Body of pancreas (tissue), 4 donors: Measurements from ENCODE around the gene PLXNB1.

Experiments
- POLR2A ChIP-seq, 3 donors: fragments of 450-650 bp; IDR thresholded peaks; one replicate each; pipeline ENCODE4 v1.6.1; 2016; ENCODE audit warnings: antibody characterized with exemption in 3 of 3, mild to moderate bottlenecking in 2 of 3
- TF ChIP-seq, protein P1 (sequence below), 7 experiments: fragments of 450-650 bp in 4 of 7; fragments of 200-600 bp in 3 of 7; sonication (generic) in 3 of 7; IDR thresholded peaks; one replicate each; pipeline ENCODE4 v1.5.1; 2016 to 2019; ENCODE audit warnings: antibody characterized with exemption in 7 of 7

GRCh38 chr3:48402281-48402732 lies 27.6 kb downstream of the PLXNB1 start:
- no peak for TF ChIP-seq POLR2A (IDR thresholded peaks at IDR 0.05)
- TF ChIP-seq, protein P1, sequence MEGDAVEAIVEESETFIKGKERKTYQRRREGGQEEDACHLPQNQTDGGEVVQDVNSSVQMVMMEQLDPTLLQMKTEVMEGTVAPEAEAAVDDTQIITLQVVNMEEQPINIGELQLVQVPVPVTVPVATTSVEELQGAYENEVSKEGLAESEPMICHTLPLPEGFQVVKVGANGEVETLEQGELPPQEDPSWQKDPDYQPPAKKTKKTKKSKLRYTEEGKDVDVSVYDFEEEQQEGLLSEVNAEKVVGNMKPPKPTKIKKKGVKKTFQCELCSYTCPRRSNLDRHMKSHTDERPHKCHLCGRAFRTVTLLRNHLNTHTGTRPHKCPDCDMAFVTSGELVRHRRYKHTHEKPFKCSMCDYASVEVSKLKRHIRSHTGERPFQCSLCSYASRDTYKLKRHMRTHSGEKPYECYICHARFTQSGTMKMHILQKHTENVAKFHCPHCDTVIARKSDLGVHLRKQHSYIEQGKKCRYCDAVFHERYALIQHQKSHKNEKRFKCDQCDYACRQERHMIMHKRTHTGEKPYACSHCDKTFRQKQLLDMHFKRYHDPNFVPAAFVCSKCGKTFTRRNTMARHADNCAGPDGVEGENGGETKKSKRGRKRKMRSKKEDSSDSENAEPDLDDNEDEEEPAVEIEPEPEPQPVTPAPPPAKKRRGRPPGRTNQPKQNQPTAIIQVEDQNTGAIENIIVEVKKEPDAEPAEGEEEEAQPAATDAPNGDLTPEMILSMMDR (IDR thresholded peaks at IDR 0.05) = no peak
